Mesenchymal stem cell (in vitro differentiated cells and primary cell): ENCODE data around the gene CCDC61.

Experiments
- DNase-seq: peaks from one replicate; pipeline ENCODE4 v3.0.0-alpha.2; 2013
- H2AFZ ChIP-seq: one replicate; pipeline ENCODE4 v1.6.1; 2013; ENCODE audit warnings: low read depth, mild to moderate bottlenecking, control low read depth, inconsistent platforms, low read length, moderate library complexity
- H2AK5ac ChIP-seq: 2 replicates; pipeline ENCODE4 v1.6.1; 2013; ENCODE audit warnings: low read length, moderate library complexity, mild to moderate bottlenecking, inconsistent platforms; ENCODE audit not compliant: severe bottlenecking
- H2BK120ac ChIP-seq: one replicate; pipeline ENCODE4 v1.6.1; 2013; ENCODE audit warnings: low read depth, mild to moderate bottlenecking, inconsistent platforms, low read length, moderate library complexity
- H2BK12ac ChIP-seq, 2 experiments: one replicate each; pipeline ENCODE4 v1.6.1; 2013; ENCODE audit warnings: inconsistent platforms in 2 of 2, low read length in 2 of 2, mild to moderate bottlenecking in 2 of 2, moderate library complexity in 2 of 2, control low read depth in 1 of 2
- H2BK15ac ChIP-seq: one replicate; pipeline ENCODE4 v1.6.1; 2013; ENCODE audit warnings: mild to moderate bottlenecking, low read depth, inconsistent platforms; ENCODE audit not compliant: poor library complexity, severe bottlenecking
- H2BK5ac ChIP-seq: 2 replicates; pipeline ENCODE4 v1.6.1; 2013; ENCODE audit warnings: low read depth, mild to moderate bottlenecking, low read length, control low read depth, inconsistent platforms; ENCODE audit not compliant: poor library complexity, severe bottlenecking
- H3K14ac ChIP-seq, 2 experiments: one replicate each; pipeline ENCODE4 v1.6.1; 2013; ENCODE audit warnings: inconsistent platforms in 2 of 2, low read length in 2 of 2, control low read depth in 1 of 2, mild to moderate bottlenecking in 1 of 2, moderate library complexity in 1 of 2
- H3K18ac ChIP-seq, 2 experiments: one replicate each; pipeline ENCODE4 v1.6.1; 2013; ENCODE audit warnings: inconsistent platforms in 2 of 2, low read length in 2 of 2, control low read depth in 1 of 2, low read depth in 1 of 2, mild to moderate bottlenecking in 1 of 2
- H3K23ac ChIP-seq, 2 experiments: one replicate each; pipeline ENCODE4 v1.6.1; 2013; ENCODE audit warnings: inconsistent platforms in 2 of 2, low read length in 2 of 2, mild to moderate bottlenecking in 2 of 2, moderate library complexity in 2 of 2, control low read depth in 1 of 2
- H3K27ac ChIP-seq: 2 replicates; pipeline ENCODE4 v1.5.1; 2013; ENCODE audit warnings: mild to moderate bottlenecking, moderate library complexity, low read length, control low read depth, inconsistent platforms; ENCODE audit not compliant: poor library complexity, severe bottlenecking
- H3K27me3 ChIP-seq, 2 experiments: 2 replicates each; pipeline versions ENCODE4 v1.6.1 to v1.7.0; 2013; ENCODE audit warnings: low read length in 2 of 2, mild to moderate bottlenecking in 2 of 2, moderate library complexity in 2 of 2, control low read depth in 1 of 2, inconsistent platforms in 1 of 2; ENCODE audit not compliant: control insufficient read depth in 1 of 2, insufficient read depth in 1 of 2
- H3K36me3 ChIP-seq, 2 experiments: 2 replicates each; pipeline versions ENCODE4 v1.6.1 to v1.7.0; 2013; ENCODE audit warnings: low read length in 2 of 2, control low read depth in 1 of 2, inconsistent platforms in 1 of 2, low read depth in 1 of 2, mild to moderate bottlenecking in 1 of 2; ENCODE audit not compliant: insufficient read depth in 2 of 2, control insufficient read depth in 1 of 2
- H3K4ac ChIP-seq, 2 experiments: one replicate each; pipeline ENCODE4 v1.6.1; 2013; ENCODE audit warnings: inconsistent platforms in 2 of 2, low read length in 2 of 2, mild to moderate bottlenecking in 2 of 2, moderate library complexity in 2 of 2, control low read depth in 1 of 2, low read depth in 1 of 2
- H3K4me1 ChIP-seq: 2 replicates; pipeline ENCODE4 v1.6.1; 2013; ENCODE audit warnings: low read depth, low read length, control low read depth; ENCODE audit not compliant: control insufficient read depth, insufficient read depth
- H3K4me2 ChIP-seq: 2 replicates; pipeline ENCODE4 v1.6.1; 2013; ENCODE audit warnings: low read length, mild to moderate bottlenecking, inconsistent platforms; ENCODE audit not compliant: poor library complexity, severe bottlenecking
- H3K4me3 ChIP-seq, 2 experiments: 2 replicates each; pipeline versions ENCODE4 v1.5.1 to v1.7.0; 2013; ENCODE audit warnings: low read length in 2 of 2, mild to moderate bottlenecking in 2 of 2, control low read depth in 1 of 2, low read depth in 1 of 2; ENCODE audit not compliant: insufficient read depth in 1 of 2
- H3K79me1 ChIP-seq: replicated peaks from 2 replicates; pipeline ENCODE4 v1.6.1; 2013; ENCODE audit warnings: mild to moderate bottlenecking, control low read depth, low read length, inconsistent platforms; ENCODE audit not compliant: poor library complexity, severe bottlenecking
- H3K9ac ChIP-seq: 2 replicates; pipeline ENCODE4 v1.7.0; 2013; ENCODE audit warnings: mild to moderate bottlenecking, low read length, moderate library complexity
- H3K9me3 ChIP-seq: 2 replicates; pipeline ENCODE4 v1.7.0; 2013; ENCODE audit warnings: mild to moderate bottlenecking, low read length; ENCODE audit not compliant: control insufficient read depth
- H4K8ac ChIP-seq: one replicate; pipeline ENCODE4 v1.6.1; 2013; ENCODE audit warnings: inconsistent platforms, mild to moderate bottlenecking, low read length, moderate library complexity
- H4K91ac ChIP-seq: one replicate; pipeline ENCODE4 v1.6.1; 2013; ENCODE audit warnings: mild to moderate bottlenecking, low read length, inconsistent platforms
- WGBS: methylation state at CpG from one replicate; pipeline ENCODE4 v1.1.7; 2013; ENCODE audit warnings: mixed read lengths; 5-methylcytosine and 5-hydroxymethylcytosine counted together

CCDC61 gene

GRCh38 chr19:46030812-46031550 is 35.7 kb downstream of the CCDC61 start:
- no peak overlapping the region for H2BK5ac ChIP-seq
- WGBS: 83% methylated on average over 9 of the region's 12 CpGs
- H2BK120ac ChIP-seq: no peak overlapping the region
- H2AFZ ChIP-seq: no peak overlapping the region
- no peak overlapping the region for H4K8ac ChIP-seq
- H3K27me3 ChIP-seq: peaks cover 10 to 33% of the 10 kb centered on the region in 2 experiments
- H3K27ac ChIP-seq: no peak overlapping the region
- no peak overlapping the region for H3K4me3 ChIP-seq
- H3K4me1 ChIP-seq: peaks cover 12% of the 10 kb centered on the region
- no peak overlapping the region for H2AK5ac ChIP-seq
- no peak overlapping the region for H3K4ac ChIP-seq
- H3K18ac ChIP-seq: no peak overlapping the region
- H3K23ac ChIP-seq: no peak overlapping the region
- DNase-seq: no peak
- H2BK15ac ChIP-seq: no peak overlapping the region
- H3K36me3 ChIP-seq: peaks cover 0 to 15% of the 10 kb centered on the region in 2 experiments
- no peak overlapping the region for H3K14ac ChIP-seq
- H2BK12ac ChIP-seq: no peak overlapping the region
- no peak overlapping the region for H3K4me2 ChIP-seq
- H3K79me1 ChIP-seq: no peaks in the 10 kb centered on the region
- no peak overlapping the region for H3K9ac ChIP-seq
- no peak overlapping the region for H4K91ac ChIP-seq
- no peaks in the 10 kb centered on the region for H3K9me3 ChIP-seq

- H2BK5ac ChIP-seq: no peak overlapping the region
- DNase-seq: no peak
- WGBS: 87% methylated on average over 5 of the region's 5 CpGs
- H2BK15ac ChIP-seq: no peak overlapping the region
- no peak overlapping the region for H2BK12ac ChIP-seq
- H3K79me1 ChIP-seq: no peaks in the 10 kb centered on the region
- no peak overlapping the region for H3K4ac ChIP-seq
- no peak overlapping the region for H4K91ac ChIP-seq
- H3K18ac ChIP-seq: no peak overlapping the region
- H3K9ac ChIP-seq: no peak overlapping the region
- H3K23ac ChIP-seq: peak overlapping the region in 1 of 2 experiments; percentile 40
- H3K27ac ChIP-seq: no peak overlapping the region
- no peak overlapping the region for H2AK5ac ChIP-seq
- H2AFZ ChIP-seq: no peak overlapping the region
- H3K4me2 ChIP-seq: no peak overlapping the region
- H3K9me3 ChIP-seq: no peaks in the 10 kb centered on the region
- no peak overlapping the region for H2BK120ac ChIP-seq
- H3K4me3 ChIP-seq: no peak overlapping the region
- peaks cover 0 to 15% of the 10 kb centered on the region in 2 experiments for H3K36me3 ChIP-seq
- H3K27me3 ChIP-seq: peaks cover 14 to 43% of the 10 kb centered on the region in 2 experiments
- H4K8ac ChIP-seq: no peak overlapping the region
- peaks cover 19% of the 10 kb centered on the region for H3K4me1 ChIP-seq
- peak overlapping the region in 1 of 2 experiments; percentile 76 for H3K14ac ChIP-seq
Measured at GRCh38 chr19:46031781-46032596, 36.7 kb downstream of the CCDC61 start.

GRCh38 chr19:46032597-46033025 is 37.3 kb downstream of the CCDC61 start:
- Histone ChIP-seq H3K4ac (no peak overlapping the region), H3K4me3 (no peak overlapping the region)
- no peak for DNase-seq

GRCh38 chr19:46033401-46033800 is 38.1 kb downstream of the CCDC61 start:
- no peak overlapping the region for H3K27ac ChIP-seq
- H3K4me3 ChIP-seq: no peak overlapping the region
- H2AK5ac ChIP-seq: no peak overlapping the region
- DNase-seq: no peak
- no peaks in the 10 kb centered on the region for H3K79me1 ChIP-seq
- no peak overlapping the region for H3K4me2 ChIP-seq
- no peak overlapping the region for H2BK5ac ChIP-seq
- no peak overlapping the region for H4K8ac ChIP-seq
- 89% methylated on average over 11 of the region's 11 CpGs for WGBS
- no peak overlapping the region for H2BK120ac ChIP-seq
- H3K23ac ChIP-seq: no peak overlapping the region
- H3K18ac ChIP-seq: no peak overlapping the region
- no peak overlapping the region for H3K14ac ChIP-seq
- H2BK15ac ChIP-seq: no peak overlapping the region
- peaks cover 19 to 49% of the 10 kb centered on the region in 2 experiments for H3K27me3 ChIP-seq
- H2BK12ac ChIP-seq: no peak overlapping the region
- no peak overlapping the region for H4K91ac ChIP-seq
- peaks cover 19% of the 10 kb centered on the region for H3K4me1 ChIP-seq
- no peak overlapping the region for H3K9ac ChIP-seq
- no peak overlapping the region for H2AFZ ChIP-seq
- no peak overlapping the region for H3K4ac ChIP-seq
- peaks cover 0 to 15% of the 10 kb centered on the region in 2 experiments for H3K36me3 ChIP-seq
- H3K9me3 ChIP-seq: no peaks in the 10 kb centered on the region

More at GRCh38 chr19:46032597-46033025, 37.3 kb downstream of the CCDC61 start:
- Histone ChIP-seq H3K18ac (no peak overlapping the region), H4K91ac (no peak overlapping the region), H4K8ac (no peak overlapping the region), H2BK15ac (no peak overlapping the region), H3K36me3 (peaks cover 0 to 15% of the 10 kb centered on the region in 2 experiments), H2BK12ac (no peak overlapping the region), H2AFZ (no peak overlapping the region), H3K23ac (no peak overlapping the region), H2BK5ac (no peak overlapping the region), H2BK120ac (no peak overlapping the region), H3K14ac (peak overlapping the region in 1 of 2 experiments; percentile 76), H3K9me3 (no peaks in the 10 kb centered on the region), H3K27ac (no peak overlapping the region), H3K4me1 (peaks cover 19% of the 10 kb centered on the region), H3K4me2 (no peak overlapping the region), H3K9ac (no peak overlapping the region), H3K27me3 (peaks cover 19 to 49% of the 10 kb centered on the region in 2 experiments), H2AK5ac (no peak overlapping the region), H3K79me1 (no peaks in the 10 kb centered on the region)
- 86% methylated on average over 3 of the region's 3 CpGs for WGBS
